NB4 (cell line): ENCODE data around the gene LRRC4B.

ENCODE experiments used
- CTCF ChIP-seq: IDR thresholded peaks from one replicate; pipeline ENCODE4 v1.5.1; 2012; ENCODE audit warnings: low read depth, low read length
- POLR2A ChIP-seq: IDR thresholded peaks from 2 replicates; pipeline ENCODE4 v1.6.1; 2011; ENCODE audit warnings: mild to moderate bottlenecking; ENCODE audit not compliant: insufficient read length; ENCODE audit errors: extremely low read depth

- TF ChIP-seq CTCF: no peak
- no peak for TF ChIP-seq POLR2A
Observed at GRCh38 chr19:50516964-50517703, 51.1 kb downstream of the LRRC4B start.
